Measurements from ENCODE around the gene MRPS9. TPM values are rescaled to one million over a fixed set of nuclear protein-coding genes. Genes with fewer than 3 reads are reported as not detected.

MRPS9 gene
- total RNA-seq, 2 donors from 2014 or later = 21.4 to 38.4 TPM

DNA sequence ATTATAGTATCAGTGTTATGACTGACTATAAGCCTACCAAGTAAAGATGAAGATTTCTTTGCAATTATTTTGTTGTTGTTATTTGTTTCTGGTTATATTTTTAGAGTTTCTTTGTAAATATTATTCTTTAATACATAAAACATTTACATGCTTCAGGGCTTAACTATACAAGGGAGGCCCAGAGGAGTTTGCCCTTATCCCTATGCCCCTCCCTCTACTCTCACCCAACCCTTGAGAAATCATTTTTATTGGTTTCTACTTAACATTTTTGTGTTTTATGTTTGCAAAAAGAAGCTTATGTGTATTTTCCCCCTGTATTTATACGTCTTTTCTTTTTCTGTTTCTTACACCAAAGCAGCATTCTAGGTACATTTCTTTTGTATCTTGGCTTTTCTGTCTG is 30.5 kb downstream of the MRPS9 start:
- Mint-ChIP-seq H3K36me3 (ENCODE audit: low read depth) (peaks cover 53% of the 10 kb centered on the region), H3K4me1 (peaks cover 14% of the 10 kb centered on the region), H3K27ac (no peak overlapping the region), H3K4me3 (no peak overlapping the region), H3K27me3 (no peaks in the 10 kb centered on the region), H3K9me3 (no peaks in the 10 kb centered on the region)
- ATAC-seq (replicated peaks) = no peak

- H3K4me3 Mint-ChIP-seq = no peak overlapping the region
Observed at GRCh38 chr2:105068875-105069274, 31.0 kb downstream of the MRPS9 start.

GRCh38 chr2:105070010-105070865 is 32.4 kb downstream of the MRPS9 start:
- Mint-ChIP-seq H3K4me3 (no peak overlapping the region), H3K4me1 (peaks cover 6% of the 10 kb centered on the region), H3K36me3 (ENCODE audit: low read depth) (peaks cover 68% of the 10 kb centered on the region), H3K27ac (peak overlapping the region; percentile 15), H3K9me3 (no peaks in the 10 kb centered on the region), H3K27me3 (no peaks in the 10 kb centered on the region)
- ATAC-seq (replicated peaks) = no peak

More at GRCh38 chr2:105068875-105069274, 31.0 kb downstream of the MRPS9 start:
- H3K4me1 Mint-ChIP-seq = peaks cover 13% of the 10 kb centered on the region
- ATAC-seq (replicated peaks) = no peak
- H3K27ac Mint-ChIP-seq = no peak overlapping the region
- H3K27me3 Mint-ChIP-seq = no peaks in the 10 kb centered on the region
- peaks cover 58% of the 10 kb centered on the region for H3K36me3 Mint-ChIP-seq (ENCODE audit: low read depth)
- H3K9me3 Mint-ChIP-seq = no peaks in the 10 kb centered on the region

- ATAC-seq (replicated peaks) = no peak
- Mint-ChIP-seq H3K27me3 (no peaks in the 10 kb centered on the region), H3K27ac (no peak overlapping the region), H3K36me3 (ENCODE audit: low read depth) (peaks cover 67% of the 10 kb centered on the region), H3K4me3 (no peak overlapping the region), H3K4me1 (peaks cover 6% of the 10 kb centered on the region), H3K9me3 (no peaks in the 10 kb centered on the region)
Observed at GRCh38 chr2:105071379-105071778, 33.5 kb downstream of the MRPS9 start.

GRCh38 chr2:105072039-105072438 is 34.2 kb downstream of the MRPS9 start:
- peaks cover 6% of the 10 kb centered on the region for H3K4me1 Mint-ChIP-seq
- no peaks in the 10 kb centered on the region for H3K9me3 Mint-ChIP-seq
- H3K27ac Mint-ChIP-seq = no peak overlapping the region
- no peak overlapping the region for H3K4me3 Mint-ChIP-seq
- ATAC-seq (replicated peaks) = peak; percentile 92
- H3K36me3 Mint-ChIP-seq (ENCODE audit: low read depth) = peaks cover 63% of the 10 kb centered on the region
- H3K27me3 Mint-ChIP-seq = no peaks in the 10 kb centered on the region

GRCh38 chr2:105073591-105073990 is 35.7 kb downstream of the MRPS9 start:
- Mint-ChIP-seq H3K4me1 (peaks cover 6% of the 10 kb centered on the region), H3K9me3 (no peaks in the 10 kb centered on the region), H3K4me3 (no peak overlapping the region), H3K27me3 (no peaks in the 10 kb centered on the region), H3K27ac (no peak overlapping the region), H3K36me3 (ENCODE audit: low read depth) (peaks cover 58% of the 10 kb centered on the region)
- ATAC-seq (replicated peaks) = no peak

DNA sequence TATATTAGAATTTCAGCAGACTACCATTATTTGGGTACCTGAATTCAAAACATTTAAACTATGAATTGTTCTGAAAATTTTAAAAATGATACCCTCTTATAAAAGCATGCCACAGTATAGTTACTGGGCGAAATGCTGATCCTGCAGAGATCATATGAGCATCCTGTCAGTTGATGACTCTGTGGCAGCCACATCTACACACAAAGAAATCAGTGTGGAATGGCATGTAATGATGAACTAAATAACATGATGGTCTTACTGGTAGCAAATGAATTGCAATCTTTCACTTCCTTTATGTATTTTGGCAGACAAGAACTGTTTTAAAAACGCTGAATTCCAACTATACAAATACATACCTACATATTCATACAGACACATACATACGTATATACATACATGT is 38.3 kb downstream of the MRPS9 start:
- no peak overlapping the region for H3K27ac Mint-ChIP-seq
- no peaks in the 10 kb centered on the region for H3K4me1 Mint-ChIP-seq
- no peaks in the 10 kb centered on the region for H3K27me3 Mint-ChIP-seq
- no peak for ATAC-seq (replicated peaks)
- H3K4me3 Mint-ChIP-seq = no peak overlapping the region
- H3K9me3 Mint-ChIP-seq = no peaks in the 10 kb centered on the region
- peaks cover 53% of the 10 kb centered on the region for H3K36me3 Mint-ChIP-seq (ENCODE audit: low read depth)

- no peaks in the 10 kb centered on the region for H3K27me3 Mint-ChIP-seq
- no peak overlapping the region for H3K4me3 Mint-ChIP-seq
- no peak overlapping the region for H3K27ac Mint-ChIP-seq
- ATAC-seq (replicated peaks) = no peak
- H3K9me3 Mint-ChIP-seq = no peaks in the 10 kb centered on the region
- peaks cover 45% of the 10 kb centered on the region for H3K36me3 Mint-ChIP-seq (ENCODE audit: low read depth)
- H3K4me1 Mint-ChIP-seq = no peaks in the 10 kb centered on the region
Observed at GRCh38 chr2:105078906-105079495, 41.1 kb downstream of the MRPS9 start.

- peaks cover 34% of the 10 kb centered on the region for H3K36me3 Mint-ChIP-seq (ENCODE audit: low read depth)
- no peaks in the 10 kb centered on the region for H3K9me3 Mint-ChIP-seq
- H3K27me3 Mint-ChIP-seq = no peaks in the 10 kb centered on the region
- no peak for ATAC-seq (replicated peaks)
- no peak overlapping the region for H3K27ac Mint-ChIP-seq
- no peaks in the 10 kb centered on the region for H3K4me1 Mint-ChIP-seq
- H3K4me3 Mint-ChIP-seq = no peak overlapping the region
Observed at GRCh38 chr2:105080461-105080860, 42.6 kb downstream of the MRPS9 start.

DNA sequence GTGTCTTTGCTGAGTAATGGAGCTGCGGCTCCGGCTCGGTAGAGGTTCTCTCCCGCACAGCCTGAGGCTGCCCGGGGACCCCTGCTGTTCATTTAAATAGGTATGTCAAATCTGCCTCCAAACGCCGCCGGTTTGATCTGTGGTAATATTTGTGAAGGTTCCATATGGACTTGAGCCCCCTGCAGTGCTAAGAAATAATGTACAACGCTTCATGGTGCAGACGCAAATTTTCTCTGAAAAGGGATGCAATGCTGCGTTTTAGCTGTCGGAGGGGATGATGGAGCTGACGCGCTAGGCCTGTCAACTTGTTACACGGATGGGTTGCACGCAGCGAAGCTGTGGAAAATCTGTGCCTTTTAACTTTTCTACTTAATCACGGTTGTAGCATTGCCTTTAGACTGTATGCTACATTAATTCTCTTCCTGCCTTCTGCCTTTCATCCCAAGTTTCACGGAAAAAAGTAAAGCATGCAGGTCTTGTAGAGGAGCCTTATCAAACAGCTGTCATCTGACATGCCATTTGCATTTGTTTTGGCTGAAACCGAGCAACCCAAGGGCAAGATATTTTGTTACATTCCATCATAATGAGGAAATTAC is 43.2 kb downstream of the MRPS9 start:
- Mint-ChIP-seq H3K4me1 (no peaks in the 10 kb centered on the region), H3K27ac (no peak overlapping the region), H3K4me3 (no peak overlapping the region), H3K36me3 (ENCODE audit: low read depth) (peaks cover 32% of the 10 kb centered on the region), H3K9me3 (no peaks in the 10 kb centered on the region), H3K27me3 (no peaks in the 10 kb centered on the region)
- no peak for ATAC-seq (replicated peaks)

- Mint-ChIP-seq H3K27me3 (no peaks in the 10 kb centered on the region), H3K4me3 (no peak overlapping the region), H3K4me1 (no peaks in the 10 kb centered on the region), H3K27ac (no peak overlapping the region), H3K9me3 (no peaks in the 10 kb centered on the region), H3K36me3 (ENCODE audit: low read depth) (peaks cover 32% of the 10 kb centered on the region)
- no peak for ATAC-seq (replicated peaks)
Observed at GRCh38 chr2:105082107-105082506, 44.2 kb downstream of the MRPS9 start.

DNA sequence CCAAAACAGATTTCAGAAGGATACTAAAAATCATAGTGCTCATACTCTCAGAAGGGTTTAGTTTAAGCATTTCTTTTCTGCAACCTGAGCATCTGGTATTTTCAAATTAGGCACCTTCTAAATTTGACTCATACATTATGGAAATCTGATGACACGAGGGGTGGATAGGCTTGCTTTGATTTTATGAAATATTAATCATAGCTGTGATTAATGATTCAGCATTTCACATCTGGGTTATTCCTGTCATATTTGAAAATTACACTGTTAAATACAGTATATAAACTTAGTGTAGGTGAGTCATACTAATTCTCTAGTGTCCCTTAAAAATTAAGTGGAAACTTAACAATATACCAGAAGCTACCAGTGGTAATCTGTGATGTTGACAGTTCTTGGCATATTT is 47.7 kb downstream of the MRPS9 start:
- Mint-ChIP-seq H3K36me3 (ENCODE audit: low read depth) (peaks cover 30% of the 10 kb centered on the region), H3K4me1 (no peaks in the 10 kb centered on the region), H3K9me3 (no peaks in the 10 kb centered on the region), H3K4me3 (no peak overlapping the region), H3K27me3 (no peaks in the 10 kb centered on the region), H3K27ac (no peak overlapping the region)
- ATAC-seq (replicated peaks) = peak; percentile 7

GRCh38 chr2:105087273-105087672 is 49.4 kb downstream of the MRPS9 start:
- H3K9me3 Mint-ChIP-seq = no peaks in the 10 kb centered on the region
- no peak overlapping the region for H3K27ac Mint-ChIP-seq
- no peaks in the 10 kb centered on the region for H3K4me1 Mint-ChIP-seq
- no peak for ATAC-seq (replicated peaks)
- no peak overlapping the region for H3K4me3 Mint-ChIP-seq
- no peaks in the 10 kb centered on the region for H3K27me3 Mint-ChIP-seq
- peaks cover 31% of the 10 kb centered on the region for H3K36me3 Mint-ChIP-seq (ENCODE audit: low read depth)

GRCh38 chr2:105090091-105090490 is 52.2 kb downstream of the MRPS9 start:
- no peaks in the 10 kb centered on the region for H3K9me3 Mint-ChIP-seq
- ATAC-seq (replicated peaks) = no peak
- H3K4me3 Mint-ChIP-seq = no peak overlapping the region
- no peak overlapping the region for H3K27ac Mint-ChIP-seq
- H3K27me3 Mint-ChIP-seq = no peaks in the 10 kb centered on the region
- H3K36me3 Mint-ChIP-seq (ENCODE audit: low read depth) = peaks cover 44% of the 10 kb centered on the region
- H3K4me1 Mint-ChIP-seq = no peaks in the 10 kb centered on the region

- Mint-ChIP-seq H3K4me1 (no peaks in the 10 kb centered on the region), H3K27me3 (no peaks in the 10 kb centered on the region), H3K36me3 (ENCODE audit: low read depth) (peaks cover 64% of the 10 kb centered on the region), H3K4me3 (no peak overlapping the region), H3K27ac (no peak overlapping the region), H3K9me3 (no peaks in the 10 kb centered on the region)
- no peak for ATAC-seq (replicated peaks)
Observed at GRCh38 chr2:105092797-105093196, 54.9 kb downstream of the MRPS9 start.
